ENCODE results near the gene PPP2R3A. TPM values are rescaled to one million over a fixed set of nuclear protein-coding genes. Genes with fewer than 3 reads are reported as not detected.

Gene PPP2R3A
- total RNA-seq, 1 donor from 2014 or later, result 10.5 TPM

- DNase-seq (ENCODE audit: low spot score in 2 of 2), result no peak
- H3K4me1 ChIP-seq, result peaks cover 0 to 8% of the 10 kb centered on the region in 2 donors
- no peak for TF ChIP-seq CTCF (IDR thresholded peaks at IDR 0.05)
- H3K27me3 ChIP-seq, result no peaks in the 10 kb centered on the region
- H3K9me3 ChIP-seq, result no peaks in the 10 kb centered on the region
- intact Hi-C loops (cut with DNase I), result loop anchor here (10.0 kb wide), 1 partner anchor 197 kb away; the partner anchor contains the start of gene MSL2
- no peak overlapping the region for H3K4me3 ChIP-seq
- H3K27ac ChIP-seq, result no peak overlapping the region
- no peaks in the 10 kb centered on the region for H3K36me3 ChIP-seq
Observed at GRCh38 chr3:135997554-135998320, 32.2 kb downstream of the PPP2R3A start.

GRCh38 chr3:136008221-136008620 lies 42.7 kb downstream of the PPP2R3A start:
- no peaks in the 10 kb centered on the region for H3K4me1 ChIP-seq
- H3K27me3 ChIP-seq, result no peaks in the 10 kb centered on the region
- no peak for TF ChIP-seq CTCF (IDR thresholded peaks at IDR 0.05)
- peaks cover 0 to 8% of the 10 kb centered on the region in 2 donors for H3K36me3 ChIP-seq
- H3K4me3 ChIP-seq, result no peak overlapping the region
- intact Hi-C loops (cut with DNase I), result no loop called here
- no peaks in the 10 kb centered on the region for H3K9me3 ChIP-seq
- no peak overlapping the region for H3K27ac ChIP-seq
- no peak for DNase-seq (ENCODE audit: low spot score in 2 of 2)

GRCh38 chr3:136008732-136009470 lies 43.4 kb downstream of the PPP2R3A start:
- no peaks in the 10 kb centered on the region for H3K4me1 ChIP-seq
- no peaks in the 10 kb centered on the region for H3K9me3 ChIP-seq
- H3K27ac ChIP-seq, result no peak overlapping the region
- intact Hi-C loops (cut with DNase I), result no loop called here
- H3K36me3 ChIP-seq, result peaks cover 0 to 4% of the 10 kb centered on the region in 2 donors
- H3K27me3 ChIP-seq, result no peaks in the 10 kb centered on the region
- no peak overlapping the region for H3K4me3 ChIP-seq
- TF ChIP-seq CTCF (IDR thresholded peaks at IDR 0.05), result no peak
- DNase-seq (ENCODE audit: low spot score in 2 of 2), result no peak

- no peak for TF ChIP-seq CTCF (IDR thresholded peaks at IDR 0.05)
- intact Hi-C loops (cut with DNase I), result no loop called here
- H3K4me1 ChIP-seq, result peaks cover 5 to 8% of the 10 kb centered on the region in 2 donors
- no peak for DNase-seq (ENCODE audit: low spot score in 2 of 2)
- H3K27ac ChIP-seq, result no peak overlapping the region
- H3K4me3 ChIP-seq, result no peak overlapping the region
- H3K9me3 ChIP-seq, result no peaks in the 10 kb centered on the region
- H3K36me3 ChIP-seq, result no peaks in the 10 kb centered on the region
- no peaks in the 10 kb centered on the region for H3K27me3 ChIP-seq
Observed at GRCh38 chr3:136018876-136019275, 53.3 kb downstream of the PPP2R3A start.

GRCh38 chr3:136021803-136022202 lies 56.3 kb downstream of the PPP2R3A start:
- TF ChIP-seq CTCF (IDR thresholded peaks at IDR 0.05), result no peak
- no peaks in the 10 kb centered on the region for H3K36me3 ChIP-seq
- no peaks in the 10 kb centered on the region for H3K27me3 ChIP-seq
- no peak for DNase-seq (ENCODE audit: low spot score in 2 of 2)
- intact Hi-C loops (cut with DNase I), result loop anchor here (5.0 kb wide), 1 partner anchor 55 kb away; the partner anchor contains the start of gene PPP2R3A
- peaks cover 5 to 8% of the 10 kb centered on the region in 2 donors for H3K4me1 ChIP-seq
- no peaks in the 10 kb centered on the region for H3K9me3 ChIP-seq
- H3K4me3 ChIP-seq, result no peak overlapping the region
- H3K27ac ChIP-seq, result no peak overlapping the region
